ENCODE results near the gene SCGB3A1.

Gene SCGB3A1

GRCh38 chr5:180625125-180625790, 34.0 kb upstream of the SCGB3A1 start:
- no peak for DNase-seq

- DNase-seq = no peak
Observed at GRCh38 chr5:180624587-180624986, 33.3 kb upstream of the SCGB3A1 start.

DNA sequence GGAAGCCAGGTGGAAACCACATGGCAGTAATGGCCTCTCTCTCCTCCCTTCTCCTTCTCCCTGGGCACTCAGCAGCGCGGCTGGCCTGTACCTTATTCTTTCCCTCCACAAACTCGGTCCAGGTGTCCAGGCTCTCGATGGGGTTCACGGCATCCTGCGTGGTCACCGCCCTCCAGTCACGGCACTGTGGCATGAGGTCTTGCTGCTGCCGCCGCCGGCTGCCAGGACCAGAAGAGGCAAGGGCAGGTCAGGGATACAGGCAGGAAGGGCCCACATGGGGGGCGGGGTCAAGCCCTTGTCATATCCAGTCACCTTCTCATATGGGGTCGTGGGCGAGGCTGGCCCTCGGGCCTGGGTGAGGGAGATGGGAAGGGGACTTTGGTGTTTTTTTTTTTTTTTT, 32.5 kb upstream of the SCGB3A1 start:
- DNase-seq = no peak

- no peak for DNase-seq
Observed at GRCh38 chr5:180623411-180623834, 32.1 kb upstream of the SCGB3A1 start.

GRCh38 chr5:180622910-180623309, 31.6 kb upstream of the SCGB3A1 start:
- no peak for DNase-seq

DNA sequence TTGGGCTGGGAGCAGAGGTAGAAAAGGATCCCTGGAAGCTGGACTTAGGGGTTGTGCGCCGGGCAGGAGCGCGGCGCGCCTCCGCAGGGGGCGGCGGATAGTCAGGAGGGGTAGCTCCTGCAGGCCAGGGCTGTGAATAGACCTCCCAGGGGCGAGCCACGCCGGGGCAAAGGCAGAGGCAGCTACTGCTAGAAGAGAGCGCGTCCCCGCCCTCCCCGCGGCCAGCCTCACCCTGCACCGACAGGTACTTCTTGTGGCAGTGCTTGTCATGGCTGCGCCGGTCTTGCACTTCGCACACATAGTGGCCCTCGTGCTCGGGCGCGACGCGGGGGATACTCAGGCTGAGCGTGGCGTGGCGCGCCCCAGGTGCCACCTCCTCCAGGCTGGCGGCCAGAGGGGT, 30.0 kb upstream of the SCGB3A1 start:
- DNase-seq = no peak

GRCh38 chr5:180620014-180620413, 28.7 kb upstream of the SCGB3A1 start:
- DNase-seq = no peak

GRCh38 chr5:180619563-180619915, 28.2 kb upstream of the SCGB3A1 start:
- no peak for DNase-seq

GRCh38 chr5:180618829-180619562, 27.7 kb upstream of the SCGB3A1 start:
- DNase-seq = peak; percentile 55

DNA sequence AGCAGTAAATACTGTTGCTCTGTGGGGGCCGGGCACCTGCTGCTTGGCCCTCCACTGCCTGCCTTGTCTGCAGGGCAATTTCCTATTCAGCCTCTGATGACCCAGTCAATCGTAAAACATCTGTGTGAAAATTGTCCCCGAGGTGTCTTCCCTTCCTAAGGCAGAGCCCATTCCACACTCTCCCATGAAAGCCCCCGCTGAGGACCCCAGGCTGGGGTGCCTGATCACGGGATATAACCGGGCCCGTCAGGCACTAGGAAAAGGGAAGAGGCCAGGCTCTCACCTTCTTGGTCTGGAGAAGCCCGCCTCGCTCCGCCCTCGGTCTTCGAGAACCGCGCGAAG, 27.2 kb upstream of the SCGB3A1 start:
- DNase-seq = no peak

- DNase-seq = no peak
Observed at GRCh38 chr5:180613814-180614188, 22.5 kb upstream of the SCGB3A1 start.

- DNase-seq = no peak
Observed at GRCh38 chr5:180613188-180613813, 22.0 kb upstream of the SCGB3A1 start.

DNA sequence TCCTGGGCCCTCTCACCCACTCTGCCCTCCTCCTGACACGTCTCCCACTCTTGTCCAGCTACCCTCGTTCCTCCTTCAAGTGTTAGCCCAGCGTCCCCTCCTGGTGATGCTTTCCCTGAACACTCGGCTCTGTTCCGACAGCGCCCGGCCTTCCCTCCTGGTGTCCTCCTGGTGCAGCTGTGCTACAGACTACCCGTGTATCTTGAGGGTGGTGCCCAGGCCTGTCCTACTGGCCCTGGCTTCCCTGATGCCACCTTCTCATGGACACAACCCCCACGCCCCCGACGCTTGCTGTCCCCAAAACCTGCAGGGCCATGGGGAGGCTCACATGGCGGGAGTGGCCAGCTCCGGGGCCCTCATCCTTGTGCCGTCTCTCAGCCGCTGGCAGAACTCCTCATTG, 21.4 kb upstream of the SCGB3A1 start:
- no peak for DNase-seq

DNA sequence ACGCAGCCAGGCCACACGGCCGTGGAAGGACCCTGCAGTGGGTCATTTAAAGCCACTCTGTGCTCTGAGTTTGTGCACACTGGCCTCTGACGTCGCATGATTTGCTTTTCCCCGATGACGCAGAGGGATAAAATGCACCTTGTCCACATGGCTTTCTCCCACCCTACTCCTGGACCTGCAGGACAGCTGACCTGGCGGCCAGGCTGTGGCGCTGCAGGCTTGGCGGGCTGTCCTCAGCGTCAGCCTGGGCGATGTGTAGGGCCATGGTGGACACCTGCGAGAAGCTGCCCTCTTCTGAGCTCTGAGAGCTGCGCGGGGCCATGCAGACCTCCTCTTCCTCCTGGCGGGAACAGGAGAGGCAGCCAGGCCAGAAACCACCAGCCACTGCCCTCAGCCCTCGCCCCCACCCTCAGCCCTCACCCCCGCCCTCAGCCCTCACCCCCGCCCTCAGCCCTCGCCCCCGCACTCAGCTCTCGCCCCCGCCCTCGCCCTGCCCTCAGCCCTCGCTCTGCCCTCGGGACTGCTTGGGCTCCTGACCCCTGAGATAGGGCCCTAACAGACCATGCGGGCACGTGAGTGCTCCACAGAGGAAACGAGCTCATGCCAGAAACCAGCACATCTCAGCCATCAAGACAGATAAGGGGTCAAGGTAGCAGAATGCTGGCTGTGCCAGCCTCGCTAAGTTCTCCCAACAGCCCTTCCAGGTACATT, 20.0 kb upstream of the SCGB3A1 start:
- no peak for DNase-seq

DNA sequence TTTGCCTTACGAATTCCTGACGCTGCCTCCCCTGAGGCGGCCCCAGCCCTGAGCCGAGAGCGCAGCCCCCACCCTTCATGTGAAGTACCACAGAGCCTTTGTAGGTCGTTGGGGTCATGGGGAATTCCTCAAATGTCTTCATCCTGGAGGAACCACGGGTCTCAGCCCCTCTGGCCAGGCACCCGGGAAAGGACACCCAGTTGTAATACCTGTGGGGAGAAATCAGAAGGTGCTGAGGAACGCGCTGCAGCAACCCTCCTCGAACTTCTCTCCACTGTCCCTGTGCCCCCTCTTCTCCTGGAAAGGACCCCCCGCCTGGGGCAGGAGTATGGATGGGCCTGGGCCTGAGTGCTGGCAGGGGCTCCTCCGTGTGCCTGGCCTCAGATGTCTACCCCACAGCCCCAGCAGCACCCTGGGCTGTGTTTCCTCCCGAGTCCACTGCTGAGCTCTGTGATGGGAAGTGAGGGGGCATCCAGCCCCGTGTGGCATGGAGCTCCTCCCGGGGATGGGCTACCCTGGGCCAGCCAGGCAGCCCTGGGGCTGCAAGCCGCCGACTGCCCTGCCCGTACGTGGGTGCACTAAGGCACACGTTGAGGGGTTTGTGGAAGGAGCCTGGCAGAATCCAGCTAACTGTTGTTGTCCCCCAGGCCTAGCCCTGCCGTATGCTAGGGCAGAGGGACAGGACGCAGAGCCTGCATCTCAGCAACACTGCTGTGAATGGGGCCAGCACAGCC, 18.7 kb upstream of the SCGB3A1 start:
- no peak for DNase-seq

DNA sequence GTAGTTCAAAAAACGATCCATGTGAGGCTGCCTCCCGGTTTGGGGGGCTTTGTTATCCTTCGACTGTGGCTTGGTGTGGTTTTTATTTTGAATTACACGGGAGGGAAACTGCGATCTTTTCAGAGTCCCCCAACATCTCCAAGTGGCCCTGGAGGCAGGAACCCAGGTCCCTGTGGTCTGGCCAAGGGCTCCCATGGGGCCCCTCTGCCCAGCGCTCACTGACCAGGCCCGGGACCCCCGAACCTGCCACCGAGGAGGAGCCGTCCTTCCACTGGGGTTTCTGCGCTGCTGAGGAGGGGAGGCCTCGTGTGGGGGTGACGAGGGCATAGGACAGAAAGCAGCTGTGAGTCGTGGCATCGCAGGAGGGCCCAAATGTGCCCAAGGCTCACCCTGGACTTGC, 18.1 kb upstream of the SCGB3A1 start:
- no peak for DNase-seq

- DNase-seq = no peak
Observed at GRCh38 chr5:180608572-180609310, 17.4 kb upstream of the SCGB3A1 start.

DNA sequence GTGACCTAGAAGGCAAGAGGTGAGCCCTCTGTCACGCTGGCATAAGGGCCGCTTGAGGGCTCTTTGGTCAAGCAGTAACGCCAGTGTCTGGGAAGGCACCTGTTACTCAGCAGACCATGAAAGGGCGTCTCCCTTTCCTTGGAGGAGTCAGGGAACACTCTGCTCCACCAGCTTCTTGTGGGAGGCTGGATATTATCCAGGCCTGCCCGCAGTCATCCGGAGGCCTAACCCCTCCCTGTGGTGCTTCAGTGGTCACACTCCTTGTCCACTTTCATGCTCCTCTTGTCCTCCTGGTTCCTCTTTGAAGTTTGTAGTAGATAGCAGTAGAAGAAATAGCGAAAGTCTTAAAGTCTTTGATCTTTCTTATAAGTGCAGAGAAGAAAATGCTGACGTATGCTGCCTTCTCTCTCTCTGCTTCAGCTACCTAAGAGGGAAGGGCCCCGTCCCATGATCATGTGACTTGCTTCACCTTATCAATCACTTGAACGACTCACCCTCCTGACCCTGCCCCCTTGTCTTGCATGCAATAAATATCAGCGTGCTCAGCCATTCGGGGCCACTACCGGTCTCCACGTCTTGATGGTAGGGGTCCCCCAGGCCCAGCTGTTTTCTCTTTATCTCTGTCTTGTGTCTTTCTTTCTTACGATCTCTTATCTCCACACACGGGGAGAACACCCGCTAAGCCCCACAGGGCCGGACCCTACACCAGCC, 16.7 kb upstream of the SCGB3A1 start:
- no peak for DNase-seq

DNA sequence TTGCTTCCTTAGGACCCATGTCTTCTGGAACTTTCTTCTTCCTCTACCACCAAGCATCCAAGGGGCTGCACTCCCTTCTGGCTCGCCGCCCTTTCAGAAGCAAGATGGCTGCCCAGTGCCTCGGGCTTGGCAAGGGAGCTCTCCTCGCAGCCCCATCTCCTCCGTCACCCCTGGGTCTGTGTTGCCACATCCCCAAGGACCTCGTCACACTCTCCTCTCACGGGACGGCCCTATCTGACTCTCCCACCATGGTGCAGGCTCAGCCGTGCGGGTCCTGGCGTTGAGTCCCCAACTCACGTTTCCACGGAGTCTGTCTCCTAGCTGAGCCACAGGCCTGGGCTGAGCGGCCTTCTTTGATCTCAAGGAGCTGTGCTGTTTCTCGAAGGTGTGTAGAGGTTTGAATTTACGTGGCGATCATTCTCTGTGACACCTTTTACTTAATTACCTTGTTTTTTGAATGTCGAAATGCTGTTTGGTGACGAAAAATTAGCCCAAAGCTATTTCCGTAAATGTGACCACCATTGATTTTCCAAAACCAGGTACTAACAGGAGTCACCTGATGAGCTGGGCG, 15.0 kb upstream of the SCGB3A1 start:
- no peak for DNase-seq

GRCh38 chr5:180605554-180606214, 14.4 kb upstream of the SCGB3A1 start:
- DNase-seq = peak; percentile 24

All from fibroblast of skin of abdomen (primary cell).